ENCODE measurements around the gene DHRS3.

The DHRS3 gene

DNA sequence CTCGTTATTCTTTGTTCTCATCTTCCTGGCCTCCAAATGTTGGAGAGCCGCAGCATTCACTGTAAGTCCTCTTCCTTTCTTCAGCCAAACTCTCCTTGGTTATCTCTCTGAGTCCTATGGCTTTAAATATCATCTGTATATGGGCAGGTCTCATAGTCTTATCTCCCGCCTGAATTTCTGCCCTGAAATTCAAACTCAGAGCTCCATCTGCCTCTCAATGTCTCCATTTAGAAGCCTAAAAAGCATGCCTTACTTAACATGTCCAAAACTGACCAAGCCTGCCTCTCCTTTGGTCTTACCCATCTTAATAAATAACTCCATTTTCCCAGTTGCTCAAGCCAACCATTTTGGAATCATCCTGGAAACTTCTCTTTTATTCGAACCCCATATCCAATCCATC is 80.7 kb downstream of the DHRS3 start:
- no peak for DNase-seq (ENCODE audit: low read depth)
- H3K4me3 ChIP-seq (ENCODE audit: control insufficient read depth, low read depth, low read length): no peak overlapping the region
- no peak for TF ChIP-seq CTCF (IDR thresholded peaks at IDR 0.05; ENCODE audit: control insufficient read depth, insufficient read depth, low read depth, low read length, missing control alignments)

DNA sequence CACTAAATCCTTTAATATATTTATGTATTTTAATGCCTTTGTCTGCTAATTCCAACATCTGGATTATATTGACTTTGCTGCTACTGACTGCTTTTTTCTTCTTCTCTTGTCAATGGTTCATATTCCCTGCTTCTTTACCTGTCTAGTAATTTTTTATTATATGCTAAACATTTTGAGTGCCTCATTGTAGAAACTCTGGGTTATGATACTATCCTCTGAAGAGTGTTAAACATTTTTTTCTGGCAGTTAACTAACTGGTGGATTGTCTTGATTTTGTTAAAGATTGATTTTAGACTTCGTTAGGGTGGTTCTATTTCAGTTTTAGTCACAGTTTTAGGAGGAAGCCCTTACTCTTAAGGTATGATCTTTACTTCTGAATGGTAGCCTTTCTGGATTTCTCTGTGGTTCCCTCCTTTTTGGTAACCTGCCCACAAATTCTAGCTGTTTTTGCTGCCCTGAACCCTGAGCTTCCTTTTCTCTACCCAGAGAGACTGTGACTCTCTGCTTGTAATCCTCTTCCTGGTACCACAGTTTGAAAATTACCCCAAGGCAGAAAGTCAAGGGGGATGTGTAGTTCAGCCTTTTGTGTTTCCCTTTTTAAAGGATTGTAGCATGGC is 81.9 kb downstream of the DHRS3 start:
- DNase-seq (ENCODE audit: low read depth): no peak
- no peak for TF ChIP-seq CTCF (IDR thresholded peaks at IDR 0.05; ENCODE audit: control insufficient read depth, insufficient read depth, low read depth, low read length, missing control alignments)
- H3K4me3 ChIP-seq (ENCODE audit: control insufficient read depth, low read depth, low read length): no peak overlapping the region

GRCh38 chr1:12532405-12533315 is 85.3 kb downstream of the DHRS3 start:
- TF ChIP-seq CTCF (IDR thresholded peaks at IDR 0.05; ENCODE audit: control insufficient read depth, insufficient read depth, low read depth, low read length, missing control alignments): no peak
- H3K4me3 ChIP-seq (ENCODE audit: control insufficient read depth, low read depth, low read length): no peak overlapping the region
- DNase-seq (ENCODE audit: low read depth): no peak

- DNase-seq (ENCODE audit: low read depth): no peak
- no peak overlapping the region for H3K4me3 ChIP-seq (ENCODE audit: control insufficient read depth, low read depth, low read length)
- no peak for TF ChIP-seq CTCF (IDR thresholded peaks at IDR 0.05; ENCODE audit: control insufficient read depth, insufficient read depth, low read depth, low read length, missing control alignments)
These were observed 86.9 kb downstream of the DHRS3 start for GRCh38 chr1:12531179-12531499.

DNA sequence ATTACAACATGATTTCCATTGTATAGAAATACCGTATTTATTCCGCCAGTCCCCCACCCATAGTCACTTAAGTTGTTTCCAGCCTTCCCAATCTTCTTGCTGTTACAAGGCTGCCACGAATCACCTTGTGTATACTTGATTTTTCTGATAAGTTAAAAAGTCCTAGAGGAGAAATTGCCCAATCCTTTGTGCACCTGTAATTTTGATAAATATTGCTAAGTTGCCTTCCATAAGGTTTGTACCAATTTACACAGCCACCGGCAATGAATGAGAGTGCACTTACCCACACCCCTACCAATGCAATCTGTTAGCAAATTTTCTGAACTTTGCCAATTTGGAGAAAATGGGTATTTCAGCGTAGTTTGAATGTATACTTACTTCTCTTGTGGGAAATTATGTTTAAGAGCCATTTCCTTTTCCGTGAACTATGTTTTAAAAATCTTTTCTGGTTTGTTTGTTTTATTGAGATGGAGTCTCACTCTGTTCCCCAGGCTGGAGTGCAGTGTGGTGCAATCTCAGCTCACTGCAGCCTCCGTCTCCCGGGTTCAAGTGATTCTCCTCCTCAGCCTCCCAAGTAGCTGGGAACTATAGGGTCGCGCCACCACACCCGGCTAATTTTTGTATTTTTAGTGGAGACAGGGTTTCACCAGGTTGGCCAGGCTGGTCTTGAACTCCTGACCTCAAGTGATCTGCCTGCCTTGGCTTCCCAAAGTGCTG is 87.4 kb downstream of the DHRS3 start:
- H3K4me3 ChIP-seq (ENCODE audit: control insufficient read depth, low read depth, low read length): no peak overlapping the region
- no peak for TF ChIP-seq CTCF (IDR thresholded peaks at IDR 0.05; ENCODE audit: control insufficient read depth, insufficient read depth, low read depth, low read length, missing control alignments)
- DNase-seq (ENCODE audit: low read depth): no peak

- no peak overlapping the region for H3K4me3 ChIP-seq (ENCODE audit: control insufficient read depth, low read depth, low read length)
- TF ChIP-seq CTCF (IDR thresholded peaks at IDR 0.05; ENCODE audit: control insufficient read depth, insufficient read depth, low read depth, low read length, missing control alignments): no peak
- no peak for DNase-seq (ENCODE audit: low read depth)
These were observed 88.3 kb downstream of the DHRS3 start for GRCh38 chr1:12529640-12530174.

Measured in AG09309 (cell line).